Urinary bladder (tissue), 4 donors: ENCODE data around the gene AZI2. TPM values are rescaled to one million over a fixed set of nuclear protein-coding genes. Genes with fewer than 3 reads are reported as not detected.

Source experiments
- DNase-seq: peaks from one replicate; pipeline ENCODE4 v3.0.0-alpha.2; 2015; ENCODE audit errors: extremely low spot score
- H3K27ac ChIP-seq: one replicate; pipeline ENCODE4 v1.5.1; 2013; ENCODE audit warnings: low read depth, mild to moderate bottlenecking, moderate library complexity
- H3K36me3 ChIP-seq: one replicate; pipeline ENCODE4 v1.6.1; 2013; ENCODE audit warnings: mild to moderate bottlenecking, moderate library complexity; ENCODE audit not compliant: insufficient read depth
- H3K4me1 ChIP-seq: one replicate; pipeline ENCODE4 v1.6.1; 2013; ENCODE audit warnings: mild to moderate bottlenecking, moderate library complexity; ENCODE audit not compliant: insufficient read depth
- H3K4me3 ChIP-seq: one replicate; pipeline ENCODE4 v1.5.1; 2013; ENCODE audit warnings: low read depth, low read length
- whole genome bisulfite sequencing: extraction: QIAGEN DNeasy Blood & Tissue Kit; methylation state at CpG from one replicate; pipeline ENCODE4 v1.1.7; 2013; 5-methylcytosine and 5-hydroxymethylcytosine counted together
- polyA plus RNA-seq: library from polyadenylated mRNA; stranded (reverse); fragments of 200-250 nt; gene quantifications from one replicate; pipeline ENCODE4 v1.2.3, GENCODE V29; 2013
- total RNA-seq: library from RNA; depleted of rRNA; stranded (reverse); fragments of >200 nt; gene quantifications from one replicate; pipeline ENCODE4 v1.2.3, GENCODE V29; 2014
- donor health status: healthy with polysubstance abuse.
- donor health status: healthy.

The AZI2 gene
- total and polyA plus RNA-seq, 2 donors = 66.0 to 115 TPM

GRCh38 chr3:28326458-28326926 lies 22.1 kb downstream of the AZI2 start:
- no peak overlapping the region for H3K27ac ChIP-seq
- peaks cover 2% of the 10 kb centered on the region for H3K36me3 ChIP-seq
- 82% methylated on average over 2 of the region's 2 CpGs for WGBS
- H3K4me3 ChIP-seq = no peak overlapping the region
- DNase-seq = no peak
- H3K4me1 ChIP-seq = no peaks in the 10 kb centered on the region

GRCh38 chr3:28322464-28322863 lies 26.2 kb downstream of the AZI2 start:
- Histone ChIP-seq H3K4me3 (no peak overlapping the region), H3K4me1 (no peaks in the 10 kb centered on the region), H3K36me3 (peaks cover 3% of the 10 kb centered on the region), H3K27ac (no peak overlapping the region)
- WGBS = 86% methylated on average over 1 of the region's 1 CpG
- no peak for DNase-seq

GRCh38 chr3:28320981-28321380 lies 27.6 kb downstream of the AZI2 start:
- Histone ChIP-seq H3K27ac (no peak overlapping the region), H3K4me1 (no peaks in the 10 kb centered on the region), H3K4me3 (no peak overlapping the region), H3K36me3 (peaks cover 3% of the 10 kb centered on the region)
- DNase-seq = no peak

- WGBS = 51% methylated on average over 2 of the region's 2 CpGs
- DNase-seq = no peak
- Histone ChIP-seq H3K4me1 (no peaks in the 10 kb centered on the region), H3K4me3 (no peak overlapping the region), H3K27ac (no peak overlapping the region), H3K36me3 (peaks cover 3% of the 10 kb centered on the region)
Measured at GRCh38 chr3:28317438-28318022, 31.1 kb downstream of the AZI2 start.

GRCh38 chr3:28316226-28316625 lies 32.4 kb downstream of the AZI2 start:
- 78% methylated on average over 2 of the region's 2 CpGs for WGBS
- DNase-seq = no peak
- H3K27ac ChIP-seq = no peak overlapping the region
- H3K4me1 ChIP-seq = no peaks in the 10 kb centered on the region
- H3K36me3 ChIP-seq = peaks cover 3% of the 10 kb centered on the region
- no peak overlapping the region for H3K4me3 ChIP-seq

GRCh38 chr3:28315711-28316110 lies 32.9 kb downstream of the AZI2 start:
- H3K27ac ChIP-seq = no peak overlapping the region
- no peak overlapping the region for H3K4me3 ChIP-seq
- H3K36me3 ChIP-seq = peaks cover 3% of the 10 kb centered on the region
- no peak for DNase-seq
- 88% methylated on average over 1 of the region's 1 CpG for WGBS
- H3K4me1 ChIP-seq = no peaks in the 10 kb centered on the region

GRCh38 chr3:28308196-28308595 lies 40.4 kb downstream of the AZI2 start:
- no peak for DNase-seq
- 91% methylated on average over 3 of the region's 3 CpGs for WGBS

GRCh38 chr3:28301688-28302087 lies 46.9 kb downstream of the AZI2 start:
- Histone ChIP-seq H3K4me1 (no peaks in the 10 kb centered on the region), H3K4me3 (no peak overlapping the region), H3K36me3 (no peaks in the 10 kb centered on the region), H3K27ac (no peak overlapping the region)
- WGBS = 83% methylated on average over 4 of the region's 4 CpGs
- DNase-seq = no peak

More at GRCh38 chr3:28308196-28308595, 40.4 kb downstream of the AZI2 start:
- Histone ChIP-seq H3K27ac (no peak overlapping the region), H3K4me3 (no peak overlapping the region), H3K4me1 (no peaks in the 10 kb centered on the region), H3K36me3 (no peaks in the 10 kb centered on the region)

- no peaks in the 10 kb centered on the region for H3K4me1 ChIP-seq
- DNase-seq = no peak
- no peak overlapping the region for H3K4me3 ChIP-seq
- H3K36me3 ChIP-seq = no peaks in the 10 kb centered on the region
- no peak overlapping the region for H3K27ac ChIP-seq
- WGBS = 91% methylated on average over 5 of the region's 5 CpGs
Measured at GRCh38 chr3:28300345-28300962, 48.2 kb downstream of the AZI2 start.

GRCh38 chr3:28299705-28300104 lies 48.9 kb downstream of the AZI2 start:
- Histone ChIP-seq H3K27ac (no peak overlapping the region), H3K36me3 (no peaks in the 10 kb centered on the region), H3K4me3 (no peak overlapping the region), H3K4me1 (no peaks in the 10 kb centered on the region)
- WGBS = 75% methylated on average over 1 of the region's 1 CpG
- no peak for DNase-seq

GRCh38 chr3:28295898-28296490 lies 52.6 kb downstream of the AZI2 start:
- Histone ChIP-seq H3K36me3 (no peaks in the 10 kb centered on the region), H3K4me1 (no peaks in the 10 kb centered on the region), H3K4me3 (no peak overlapping the region), H3K27ac (no peak overlapping the region)
- no peak for DNase-seq

- Histone ChIP-seq H3K36me3 (no peaks in the 10 kb centered on the region), H3K4me1 (no peaks in the 10 kb centered on the region), H3K27ac (no peak overlapping the region), H3K4me3 (no peak overlapping the region)
- 90% methylated on average over 7 of the region's 7 CpGs for WGBS
- DNase-seq = no peak
Measured at GRCh38 chr3:28294667-28295413, 53.8 kb downstream of the AZI2 start.

- Histone ChIP-seq H3K4me1 (no peaks in the 10 kb centered on the region), H3K4me3 (no peak overlapping the region), H3K36me3 (no peaks in the 10 kb centered on the region), H3K27ac (no peak overlapping the region)
- 89% methylated on average over 4 of the region's 4 CpGs for WGBS
- no peak for DNase-seq
Measured at GRCh38 chr3:28292622-28293021, 56.0 kb downstream of the AZI2 start.

- no peak overlapping the region for H3K4me3 ChIP-seq
Measured at GRCh38 chr3:28291577-28291976, 57.0 kb downstream of the AZI2 start.

More at GRCh38 chr3:28291577-28291976, 57.0 kb downstream of the AZI2 start:
- H3K27ac ChIP-seq = no peak overlapping the region
- no peak for DNase-seq
- H3K4me1 ChIP-seq = no peaks in the 10 kb centered on the region
- no peaks in the 10 kb centered on the region for H3K36me3 ChIP-seq
